AG09309 (cell line): ENCODE results near the gene PLXNA2.

Experiments
- DNase-seq: peaks from one replicate; pipeline ENCODE4 v3.0.0-alpha.2; 2010; ENCODE audit warnings: low read depth
- H3K4me3 ChIP-seq: 2 replicates; pipeline ENCODE4 v1.5.1; 2011; ENCODE audit warnings: mild to moderate bottlenecking, low read depth, low read length, moderate library complexity; ENCODE audit not compliant: control insufficient read depth
- TF ChIP-seq, protein P1 (sequence below): IDR thresholded peaks from 2 replicates; pipeline ENCODE4 v1.5.1; 2011; ENCODE audit warnings: mild to moderate bottlenecking, low read depth, low read length, inconsistent platforms; ENCODE audit not compliant: insufficient read depth, control insufficient read depth; ENCODE audit errors: missing control alignments

Gene PLXNA2

DNA sequence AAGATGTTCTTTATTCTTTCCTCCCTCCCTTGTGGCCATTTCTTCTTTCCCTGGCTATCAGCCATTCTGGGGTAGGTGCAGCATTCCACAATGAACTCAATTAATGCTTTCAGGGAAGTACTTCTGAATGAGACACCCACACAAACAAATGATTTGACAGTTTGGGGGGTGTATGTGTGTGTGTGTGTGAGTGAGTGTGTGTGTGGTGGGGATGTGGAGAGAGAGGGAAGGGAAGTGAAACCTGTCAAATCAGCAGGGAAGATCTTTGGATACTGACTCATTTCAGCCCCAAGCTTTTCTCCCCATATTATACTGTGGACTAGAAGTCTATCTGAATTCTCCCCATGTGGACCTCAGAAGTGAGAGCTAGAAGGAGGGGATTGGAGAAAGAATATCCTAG is 178.3 kb downstream of the PLXNA2 start:
- no peak for DNase-seq
- TF ChIP-seq, protein P1, sequence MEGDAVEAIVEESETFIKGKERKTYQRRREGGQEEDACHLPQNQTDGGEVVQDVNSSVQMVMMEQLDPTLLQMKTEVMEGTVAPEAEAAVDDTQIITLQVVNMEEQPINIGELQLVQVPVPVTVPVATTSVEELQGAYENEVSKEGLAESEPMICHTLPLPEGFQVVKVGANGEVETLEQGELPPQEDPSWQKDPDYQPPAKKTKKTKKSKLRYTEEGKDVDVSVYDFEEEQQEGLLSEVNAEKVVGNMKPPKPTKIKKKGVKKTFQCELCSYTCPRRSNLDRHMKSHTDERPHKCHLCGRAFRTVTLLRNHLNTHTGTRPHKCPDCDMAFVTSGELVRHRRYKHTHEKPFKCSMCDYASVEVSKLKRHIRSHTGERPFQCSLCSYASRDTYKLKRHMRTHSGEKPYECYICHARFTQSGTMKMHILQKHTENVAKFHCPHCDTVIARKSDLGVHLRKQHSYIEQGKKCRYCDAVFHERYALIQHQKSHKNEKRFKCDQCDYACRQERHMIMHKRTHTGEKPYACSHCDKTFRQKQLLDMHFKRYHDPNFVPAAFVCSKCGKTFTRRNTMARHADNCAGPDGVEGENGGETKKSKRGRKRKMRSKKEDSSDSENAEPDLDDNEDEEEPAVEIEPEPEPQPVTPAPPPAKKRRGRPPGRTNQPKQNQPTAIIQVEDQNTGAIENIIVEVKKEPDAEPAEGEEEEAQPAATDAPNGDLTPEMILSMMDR, result no peak
- H3K4me3 ChIP-seq, result no peak overlapping the region

- TF ChIP-seq, protein P1, result no peak
- no peak for DNase-seq
- no peak overlapping the region for H3K4me3 ChIP-seq
Observed at GRCh38 chr1:208061632-208062031, 182.6 kb downstream of the PLXNA2 start.

DNA sequence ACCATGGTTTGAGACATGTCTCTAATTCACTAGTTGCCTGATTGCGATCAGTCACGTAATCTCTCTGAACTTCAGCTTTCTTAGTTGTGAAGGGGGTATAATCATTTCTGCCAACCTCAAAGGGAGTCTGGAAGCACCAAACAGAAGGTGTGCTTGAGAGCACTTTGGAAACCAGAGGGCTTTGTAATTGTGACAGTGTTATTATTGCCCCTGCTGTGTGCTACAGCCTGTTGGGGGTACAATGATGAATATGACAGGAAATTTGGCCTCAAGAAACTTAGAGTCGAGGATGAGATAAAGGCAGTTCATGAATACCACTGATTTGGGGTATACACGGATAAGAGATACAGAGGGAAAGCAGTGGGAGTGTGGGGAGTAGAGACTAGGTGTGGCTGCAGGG is 183.1 kb downstream of the PLXNA2 start:
- no peak for DNase-seq
- H3K4me3 ChIP-seq, result no peak overlapping the region
- TF ChIP-seq, protein P1, result no peak

DNA sequence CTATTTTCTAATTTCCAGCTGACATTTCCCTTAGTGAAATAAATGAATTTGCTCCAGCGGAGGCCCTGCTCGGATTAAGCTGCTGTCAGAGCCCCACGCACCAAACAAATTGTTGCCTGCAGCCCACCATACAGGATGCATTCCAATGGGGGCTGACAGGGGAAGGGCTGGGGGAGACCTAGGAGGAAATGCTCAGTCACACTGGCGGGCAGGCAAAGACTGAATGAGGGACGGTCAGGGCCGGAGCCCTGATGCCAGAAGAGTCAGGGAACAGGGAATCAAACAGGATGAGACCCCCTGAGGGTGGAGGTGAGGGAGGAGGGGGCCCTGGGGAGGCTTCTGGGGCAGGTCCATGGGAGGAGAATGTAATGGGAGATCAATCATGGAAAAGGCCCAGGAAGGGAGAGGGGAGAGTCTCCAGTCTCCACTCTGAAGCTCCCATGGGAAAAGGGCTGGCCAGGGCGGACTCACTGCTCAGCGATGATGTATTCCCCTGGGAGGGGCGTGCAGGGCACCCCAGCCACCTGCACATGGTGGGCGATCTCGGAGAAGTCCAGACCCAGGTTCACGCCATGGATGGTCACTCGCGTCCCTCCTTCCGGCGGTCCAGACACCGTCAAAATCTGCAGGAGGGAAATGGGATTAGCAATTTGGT is 183.8 kb downstream of the PLXNA2 start:
- TF ChIP-seq, protein P1, result no peak
- no peak for DNase-seq
- no peak overlapping the region for H3K4me3 ChIP-seq

GRCh38 chr1:208059409-208060001 is 184.7 kb downstream of the PLXNA2 start:
- no peak overlapping the region for H3K4me3 ChIP-seq
- TF ChIP-seq, protein P1, result no peak
- DNase-seq, result no peak

GRCh38 chr1:208058756-208059155 is 185.4 kb downstream of the PLXNA2 start:
- no peak for DNase-seq
- TF ChIP-seq, protein P1, result no peak
- H3K4me3 ChIP-seq, result no peak overlapping the region
